D721Med (cell line): ENCODE data around the gene GCKR.

ENCODE experiments used
- DNase-seq: peaks from one replicate; pipeline ENCODE4 v3.0.0; 2011; ENCODE audit warnings: low spot score; ENCODE audit not compliant: insufficient read length
- FAIRE-seq: peaks from 2 replicates; lab custom pipeline; 2011; peaks lifted over from hg19 to GRCh38; lab: Jason Lieb, UNC
- TF ChIP-seq, protein P1 (sequence below): IDR thresholded peaks from 2 replicates; pipeline ENCODE4 v1.5.1; 2012; ENCODE audit warnings: mild to moderate bottlenecking, control low read depth; ENCODE audit not compliant: insufficient read depth; ENCODE audit errors: missing control alignments

GCKR gene

DNA sequence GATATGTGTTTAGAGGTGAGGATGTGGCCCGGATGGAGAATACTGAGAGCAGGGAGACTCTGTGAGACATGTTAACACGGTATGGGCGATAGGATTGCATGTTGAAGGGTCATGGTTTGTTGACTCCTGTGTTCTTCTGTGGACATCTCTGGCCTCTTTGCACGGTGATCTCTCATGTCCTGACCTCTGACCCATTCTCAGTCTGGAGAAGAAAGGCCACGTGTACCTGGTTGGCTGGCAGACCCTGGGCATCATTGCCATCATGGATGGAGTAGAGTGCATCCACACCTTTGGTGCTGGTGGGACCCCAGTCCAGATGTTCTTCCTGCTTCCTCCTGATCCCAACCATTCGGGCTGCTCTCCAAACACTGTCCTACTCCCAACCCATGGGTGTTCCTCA, 9.9 kb downstream of the GCKR start:
- FAIRE-seq (no peak), DNase-seq (no peak)
- TF ChIP-seq, protein P1, sequence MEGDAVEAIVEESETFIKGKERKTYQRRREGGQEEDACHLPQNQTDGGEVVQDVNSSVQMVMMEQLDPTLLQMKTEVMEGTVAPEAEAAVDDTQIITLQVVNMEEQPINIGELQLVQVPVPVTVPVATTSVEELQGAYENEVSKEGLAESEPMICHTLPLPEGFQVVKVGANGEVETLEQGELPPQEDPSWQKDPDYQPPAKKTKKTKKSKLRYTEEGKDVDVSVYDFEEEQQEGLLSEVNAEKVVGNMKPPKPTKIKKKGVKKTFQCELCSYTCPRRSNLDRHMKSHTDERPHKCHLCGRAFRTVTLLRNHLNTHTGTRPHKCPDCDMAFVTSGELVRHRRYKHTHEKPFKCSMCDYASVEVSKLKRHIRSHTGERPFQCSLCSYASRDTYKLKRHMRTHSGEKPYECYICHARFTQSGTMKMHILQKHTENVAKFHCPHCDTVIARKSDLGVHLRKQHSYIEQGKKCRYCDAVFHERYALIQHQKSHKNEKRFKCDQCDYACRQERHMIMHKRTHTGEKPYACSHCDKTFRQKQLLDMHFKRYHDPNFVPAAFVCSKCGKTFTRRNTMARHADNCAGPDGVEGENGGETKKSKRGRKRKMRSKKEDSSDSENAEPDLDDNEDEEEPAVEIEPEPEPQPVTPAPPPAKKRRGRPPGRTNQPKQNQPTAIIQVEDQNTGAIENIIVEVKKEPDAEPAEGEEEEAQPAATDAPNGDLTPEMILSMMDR = no peak

DNA sequence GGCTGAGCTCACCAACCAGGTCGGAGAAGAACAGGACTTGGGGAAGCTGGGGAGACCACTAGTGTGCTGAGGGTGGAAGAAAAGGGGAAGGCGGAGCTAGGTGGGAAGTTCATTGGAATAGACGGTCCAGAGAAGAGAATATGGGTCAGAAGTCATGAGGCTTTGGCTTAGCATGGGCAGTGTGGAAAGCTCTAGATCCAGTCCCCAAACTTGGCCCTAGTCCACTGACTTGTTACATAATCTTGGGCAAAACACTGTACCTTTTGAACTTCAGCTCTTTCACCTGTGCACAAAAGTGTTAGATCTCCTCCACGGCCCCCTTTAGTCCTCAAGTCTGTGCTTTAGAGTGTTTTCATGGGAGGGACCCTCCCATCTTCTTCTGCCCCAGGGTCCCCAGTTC, 10.7 kb downstream of the GCKR start:
- TF ChIP-seq, protein P1 = no peak
- DNase-seq = no peak
- FAIRE-seq = no peak

DNA sequence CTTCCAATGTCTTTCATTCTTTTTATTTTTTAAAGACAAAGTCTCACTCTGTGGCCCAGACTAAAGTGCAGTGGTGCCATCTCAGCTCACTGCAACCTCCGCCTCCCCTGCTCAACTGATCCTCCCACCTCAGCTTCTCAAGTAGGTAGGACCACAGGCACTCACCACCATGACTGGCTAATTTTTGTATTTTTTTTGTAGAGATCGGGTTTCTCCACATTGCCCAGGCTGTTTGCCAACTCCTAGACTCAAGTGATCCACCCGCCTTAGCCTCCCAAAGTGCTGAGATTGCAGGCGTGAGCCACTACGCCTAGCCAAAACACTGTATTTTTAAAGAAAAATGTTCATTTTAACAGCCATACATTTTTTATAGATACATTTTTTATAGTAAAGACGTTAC, 12.7 kb downstream of the GCKR start:
- FAIRE-seq (no peak), DNase-seq (no peak)
- TF ChIP-seq, protein P1 = no peak

DNA sequence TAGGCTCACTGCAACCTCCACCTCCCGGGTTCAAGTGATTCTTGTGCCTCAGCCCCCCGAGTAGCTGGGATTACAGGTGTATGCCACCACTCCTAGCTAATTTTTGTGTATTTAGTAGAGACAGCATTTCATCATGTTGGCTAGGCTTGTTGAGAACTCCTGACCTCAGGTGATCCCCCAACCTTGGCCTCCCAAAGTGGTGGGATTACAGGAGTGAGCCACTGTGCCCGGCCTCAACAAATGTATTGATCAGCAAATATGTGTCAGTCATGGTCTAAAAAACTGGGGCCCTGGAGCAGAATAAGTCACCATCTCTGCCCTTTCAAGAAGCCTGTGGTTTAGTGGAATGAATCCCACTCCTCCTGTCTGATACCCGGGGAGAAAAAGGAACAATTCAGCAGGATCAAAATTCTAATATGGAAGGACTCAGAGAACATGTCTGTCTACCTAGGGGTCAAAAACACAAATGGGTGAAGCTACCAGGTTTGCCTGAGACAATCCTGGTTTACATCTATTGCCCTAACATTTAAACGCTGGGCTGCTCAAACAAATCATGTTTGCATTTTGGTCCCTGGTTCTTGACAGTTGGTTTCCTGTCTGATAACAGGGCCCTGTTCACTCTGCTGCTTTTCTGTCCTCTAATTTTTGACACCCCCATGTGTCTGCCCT, 21.6 kb downstream of the GCKR start:
- FAIRE-seq (no peak), DNase-seq (no peak)
- TF ChIP-seq, protein P1 = no peak

DNA sequence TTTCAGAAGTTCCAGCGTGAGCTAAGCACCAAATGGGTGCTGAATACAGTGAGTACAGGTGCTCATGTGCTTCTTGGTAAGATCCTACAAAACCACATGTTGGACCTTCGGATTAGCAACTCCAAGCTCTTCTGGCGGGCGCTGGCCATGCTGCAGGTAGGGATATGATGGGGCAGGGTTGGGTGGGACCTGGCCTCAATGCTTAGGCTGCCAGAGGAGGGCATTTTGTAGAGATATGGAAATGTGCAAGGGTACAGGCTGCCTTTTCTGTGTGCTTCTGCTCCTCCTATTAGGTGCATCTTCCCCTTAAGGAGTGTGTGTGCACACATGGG, 22.1 kb downstream of the GCKR start:
- DNase-seq = no peak

DNA sequence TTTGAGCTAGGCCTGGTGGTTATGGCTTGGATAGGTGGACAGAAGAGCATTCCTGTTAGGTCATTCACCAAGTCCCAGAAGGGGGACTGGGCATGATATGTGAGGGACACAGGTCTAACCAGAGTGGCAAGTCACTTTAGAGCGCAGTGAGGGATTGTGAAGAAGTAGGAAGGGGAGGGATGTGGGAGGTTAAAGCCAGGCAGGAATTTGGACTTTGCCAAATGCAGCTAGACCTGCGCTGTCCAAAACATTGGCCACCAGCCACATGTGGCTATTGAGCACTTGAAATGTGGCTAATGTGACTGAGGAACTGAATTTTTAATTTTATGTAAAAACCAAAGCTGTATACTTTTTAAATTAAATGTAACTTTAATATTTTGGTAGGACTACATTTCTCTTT, 23.7 kb downstream of the GCKR start:
- TF ChIP-seq, protein P1 = no peak
- DNase-seq (no peak), FAIRE-seq (no peak)

More for the DNA sequence above, 22.1 kb downstream of the GCKR start:
- no peak for FAIRE-seq
- TF ChIP-seq, protein P1 = no peak

DNA sequence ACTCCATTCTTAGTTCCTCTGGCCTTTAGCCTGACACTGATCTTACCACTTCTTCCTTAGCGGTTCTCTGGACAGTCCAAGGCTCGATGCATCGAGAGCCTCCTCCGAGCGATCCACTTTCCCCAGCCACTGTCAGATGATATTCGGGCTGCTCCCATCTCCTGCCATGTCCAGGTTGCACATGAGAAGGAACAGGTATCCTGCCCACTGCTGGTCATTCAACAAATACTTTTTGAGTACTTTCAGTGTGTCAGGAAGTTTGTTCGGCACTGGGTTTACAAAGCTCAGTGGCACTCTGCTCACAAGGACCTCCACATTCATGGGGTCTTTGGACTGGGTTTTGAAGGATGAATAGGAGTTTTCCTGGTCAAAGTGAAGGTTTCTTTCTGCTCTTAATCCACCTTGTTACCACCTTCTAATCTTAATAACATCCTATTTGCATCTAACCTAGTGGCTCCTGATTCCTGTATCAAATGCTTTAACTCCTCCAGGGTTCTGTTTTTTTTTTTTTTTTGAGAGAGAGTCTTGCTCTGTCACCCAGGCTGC, 25.8 kb downstream of the GCKR start:
- no peak for DNase-seq
- TF ChIP-seq, protein P1 = no peak
- no peak for FAIRE-seq
